NB4 (cell line): Measurements from ENCODE around the gene PSMD12.

Source experiments
- DNase-seq: peaks from one replicate; pipeline ENCODE4 v3.0.0; 2010; ENCODE audit warnings: low read depth
- H3K4me3 ChIP-seq: one replicate; pipeline ENCODE4 v1.5.1; 2011; ENCODE audit warnings: mild to moderate bottlenecking, low read depth, low read length, moderate library complexity
- CTCF ChIP-seq: IDR thresholded peaks from one replicate; pipeline ENCODE4 v1.5.1; 2012; ENCODE audit warnings: low read depth, low read length
- MYC ChIP-seq: IDR thresholded peaks from 2 replicates; pipeline ENCODE4 v1.6.1; 2011; ENCODE audit warnings: low read depth, low read length
- POLR2A ChIP-seq: IDR thresholded peaks from 2 replicates; pipeline ENCODE4 v1.6.1; 2011; ENCODE audit warnings: mild to moderate bottlenecking; ENCODE audit not compliant: insufficient read length; ENCODE audit errors: extremely low read depth
- TF ChIP-seq, protein P1 (sequence below): IDR thresholded peaks from 2 replicates; pipeline ENCODE4 v1.6.1; 2011; ENCODE audit warnings: low read depth, low read length

The PSMD12 gene

GRCh38 chr17:67366193-67367157, at the start of gene PSMD12:
PSMD12 (minus strand) TSS chr17:67366577; CDS start chr17:67366519, 58 bp downstream.
- DNase-seq = peak; percentile 93
- TF ChIP-seq, protein P1, sequence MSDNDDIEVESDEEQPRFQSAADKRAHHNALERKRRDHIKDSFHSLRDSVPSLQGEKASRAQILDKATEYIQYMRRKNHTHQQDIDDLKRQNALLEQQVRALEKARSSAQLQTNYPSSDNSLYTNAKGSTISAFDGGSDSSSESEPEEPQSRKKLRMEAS = peak; percentile 83
- TF ChIP-seq MYC (peak; percentile 68), POLR2A (peak; percentile 92), CTCF (no peak)
- peak within 1 kb of the TSS; percentile 99 for H3K4me3 ChIP-seq

DNA sequence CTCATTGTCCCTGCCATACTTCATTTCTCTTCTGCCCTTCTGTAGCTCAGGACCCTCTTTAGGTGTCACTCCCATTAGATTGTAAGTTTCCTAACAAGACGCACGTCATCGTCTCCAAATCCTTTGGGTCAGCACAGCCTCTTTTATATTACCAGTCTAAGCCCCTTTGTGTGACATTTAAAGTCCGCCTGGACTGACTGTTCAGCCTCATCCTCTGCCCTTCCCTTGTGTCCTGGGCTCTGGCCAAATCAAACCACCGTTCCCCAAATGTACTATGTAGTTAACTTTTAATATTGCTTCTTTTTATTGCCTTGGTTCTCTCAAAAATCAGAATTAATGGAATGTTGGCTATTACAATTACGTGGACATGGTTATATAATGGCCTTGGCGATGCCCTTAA, 48.9 kb upstream of the PSMD12 start:
- TF ChIP-seq, protein P1 = no peak
- TF ChIP-seq POLR2A = no peak
- TF ChIP-seq MYC = no peak
- no peak for TF ChIP-seq CTCF
- H3K4me3 ChIP-seq = no peak overlapping the region
- DNase-seq = no peak

GRCh38 chr17:67414559-67414958, 48.2 kb upstream of the PSMD12 start:
- no peak for DNase-seq
- TF ChIP-seq, protein P1 = no peak
- no peak for TF ChIP-seq POLR2A
- TF ChIP-seq CTCF = no peak
- no peak for TF ChIP-seq MYC
- no peak overlapping the region for H3K4me3 ChIP-seq

DNA sequence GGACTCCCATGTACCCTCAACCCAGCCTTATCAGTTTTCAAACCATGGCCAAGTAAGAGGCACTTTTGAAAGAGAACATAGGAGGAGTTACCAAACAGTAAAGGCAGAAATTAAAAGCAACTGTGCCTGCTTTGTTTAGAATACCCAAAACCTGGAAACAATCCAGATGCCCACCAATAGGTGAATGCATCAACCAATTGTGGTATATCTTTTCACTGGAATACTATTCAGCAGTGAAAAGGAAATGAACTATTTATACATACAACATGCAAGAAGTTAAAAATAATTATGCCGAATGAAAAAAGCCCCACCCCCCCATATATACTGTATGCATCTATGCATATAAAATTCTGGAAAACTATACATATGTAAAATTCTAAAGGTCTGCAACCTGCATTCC, 47.8 kb upstream of the PSMD12 start:
- DNase-seq = no peak
- TF ChIP-seq CTCF = no peak
- H3K4me3 ChIP-seq = no peak overlapping the region

DNA sequence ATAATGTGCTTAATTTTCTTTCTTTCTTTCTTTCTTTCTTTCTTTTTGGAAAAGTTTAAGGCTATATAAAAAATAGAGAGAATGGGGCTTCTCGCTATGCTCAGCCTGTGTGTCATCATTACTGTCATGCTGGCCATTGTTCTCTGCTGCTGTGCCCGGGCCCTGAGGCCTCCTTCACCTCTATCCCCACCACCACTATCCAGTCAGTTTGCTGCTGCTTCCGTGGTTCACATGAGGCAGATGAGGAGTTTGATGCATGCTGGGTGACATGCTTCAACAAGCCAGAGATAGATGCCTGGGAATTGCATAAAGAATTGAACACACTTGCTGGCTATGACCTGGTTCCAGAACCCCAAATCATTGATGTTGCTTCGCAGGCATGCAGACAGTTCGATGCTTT, 47.0 kb upstream of the PSMD12 start:
- no peak for DNase-seq
- TF ChIP-seq CTCF = no peak
- TF ChIP-seq, protein P1 = no peak
- no peak overlapping the region for H3K4me3 ChIP-seq

DNA sequence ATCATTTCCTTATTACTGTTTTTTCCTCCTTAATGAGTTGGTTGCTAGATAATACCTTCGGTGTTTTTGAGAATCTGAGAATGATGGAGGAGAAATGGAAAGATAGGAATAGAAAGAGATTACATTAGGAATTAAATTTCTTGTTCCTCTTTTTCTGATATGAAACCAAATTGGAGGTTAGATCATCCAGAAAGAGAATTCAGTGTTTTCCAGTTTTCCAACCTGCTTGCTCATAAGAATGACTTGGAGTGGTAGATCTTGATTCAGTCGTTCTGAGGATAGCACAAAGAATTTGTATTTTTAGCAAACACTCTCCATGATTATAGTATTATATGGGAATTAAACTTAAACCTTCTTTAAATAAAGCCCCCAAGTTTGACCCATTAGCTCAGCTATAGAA, 46.6 kb upstream of the PSMD12 start:
- no peak for TF ChIP-seq CTCF
- TF ChIP-seq, protein P1 = no peak
- no peak for TF ChIP-seq MYC
- TF ChIP-seq POLR2A = no peak
- no peak for DNase-seq
- no peak overlapping the region for H3K4me3 ChIP-seq
